ENCODE measurements around the gene PDRG1.

Gene PDRG1

GRCh38 chr20:31954500-31954899 lies 2.7 kb upstream of the PDRG1 start:
- Histone ChIP-seq H3K4me2 (no peak overlapping the region), H3K79me2 (ENCODE audit: insufficient read depth, low read depth) (peaks cover 21% of the 10 kb centered on the region), H3K4me3 (IDR thresholded peaks at IDR 0.05; ENCODE audit: insufficient read depth, low read depth, low read length) (no peak overlapping the region), H3K4me1 (ENCODE audit: low read depth, poor library complexity, severe bottlenecking) (peaks cover 6% of the 10 kb centered on the region), H4K20me1 (ENCODE audit: insufficient read depth) (no peaks in the 10 kb centered on the region), H3K27me3 (ENCODE audit: insufficient read depth, low read depth) (peaks cover 50% of the 10 kb centered on the region), H2AFZ (ENCODE audit: low read depth) (no peak overlapping the region), H3K9ac (no peak overlapping the region), H3K27ac (no peak overlapping the region), H3K36me3 (ENCODE audit: insufficient read depth) (no peaks in the 10 kb centered on the region)
- no peak for TF ChIP-seq CTCF (conservative IDR thresholded peaks at IDR 0.05; ENCODE audit: low read depth, low read length)

- peaks cover 6% of the 10 kb centered on the region for H3K4me1 ChIP-seq (ENCODE audit: low read depth, poor library complexity, severe bottlenecking)
These were observed 1.8 kb upstream of the PDRG1 start for GRCh38 chr20:31953556-31954148.

GRCh38 chr20:31951203-31951529 lies 680 bp downstream of the PDRG1 start:
- Histone ChIP-seq H3K4me3 (IDR thresholded peaks at IDR 0.05; ENCODE audit: insufficient read depth, low read depth, low read length) (peak overlapping the region; percentile 73), H3K79me2 (ENCODE audit: insufficient read depth, low read depth) (peaks cover 21% of the 10 kb centered on the region), H2AFZ (ENCODE audit: low read depth) (peak overlapping the region; percentile 80), H3K27me3 (ENCODE audit: insufficient read depth, low read depth) (peaks cover 19% of the 10 kb centered on the region), H3K36me3 (ENCODE audit: insufficient read depth) (peaks cover 18% of the 10 kb centered on the region; the same call in 1 of the 2 replicates), H3K9ac (peak overlapping the region; percentile 77), H3K4me1 (ENCODE audit: low read depth, poor library complexity, severe bottlenecking) (peaks cover 6% of the 10 kb centered on the region), H3K4me2 (peak overlapping the region; percentile 96), H4K20me1 (ENCODE audit: insufficient read depth) (no peaks in the 10 kb centered on the region), H3K27ac (peak overlapping the region; percentile 29)
- no peak for TF ChIP-seq CTCF (conservative IDR thresholded peaks at IDR 0.05; ENCODE audit: low read depth, low read length)

More at GRCh38 chr20:31953556-31954148, 1.8 kb upstream of the PDRG1 start:
- Histone ChIP-seq H3K4me2 (no peak overlapping the region), H3K27me3 (ENCODE audit: insufficient read depth, low read depth) (peaks cover 41% of the 10 kb centered on the region), H3K9ac (no peak overlapping the region), H4K20me1 (ENCODE audit: insufficient read depth) (no peaks in the 10 kb centered on the region), H2AFZ (ENCODE audit: low read depth) (no peak overlapping the region), H3K4me3 (IDR thresholded peaks at IDR 0.05; ENCODE audit: insufficient read depth, low read depth, low read length) (no peak overlapping the region), H3K36me3 (ENCODE audit: insufficient read depth) (peaks cover 8% of the 10 kb centered on the region; the same call in 1 of the 2 replicates), H3K79me2 (ENCODE audit: insufficient read depth, low read depth) (peaks cover 21% of the 10 kb centered on the region), H3K27ac (no peak overlapping the region)
- no peak for TF ChIP-seq CTCF (conservative IDR thresholded peaks at IDR 0.05; ENCODE audit: low read depth, low read length)

- no peaks in the 10 kb centered on the region for H4K20me1 ChIP-seq (ENCODE audit: insufficient read depth)
These were observed 1.8 kb downstream of the PDRG1 start for GRCh38 chr20:31949877-31950646.

More at GRCh38 chr20:31949877-31950646, 1.8 kb downstream of the PDRG1 start:
- Histone ChIP-seq H3K27ac (no peak overlapping the region), H2AFZ (ENCODE audit: low read depth) (no peak overlapping the region), H3K4me2 (peak overlapping the region; percentile 96), H3K4me1 (ENCODE audit: low read depth, poor library complexity, severe bottlenecking) (peaks cover 6% of the 10 kb centered on the region), H3K9ac (no peak overlapping the region), H3K79me2 (ENCODE audit: insufficient read depth, low read depth) (peaks cover 21% of the 10 kb centered on the region), H3K36me3 (ENCODE audit: insufficient read depth) (peaks cover 18% of the 10 kb centered on the region; the same call in 1 of the 2 replicates), H3K4me3 (IDR thresholded peaks at IDR 0.05; ENCODE audit: insufficient read depth, low read depth, low read length) (no peak overlapping the region), H3K27me3 (ENCODE audit: insufficient read depth, low read depth) (peaks cover 9% of the 10 kb centered on the region; the same call in 1 of the 2 replicates)
- TF ChIP-seq CTCF (conservative IDR thresholded peaks at IDR 0.05; ENCODE audit: low read depth, low read length), result no peak
